Measurements from ENCODE around the gene SMIM45.
A peak's percentile ranks its signal among the peaks of the same experiment; 100 is the strongest.

The SMIM45 gene

GRCh38 chr22:41951898-41952474, at the start of gene SMIM45:
SMIM45 (plus strand) TSS chr22:41952150.
- peak; percentile 65 for DNase-seq

- peak; percentile 86 for DNase-seq
These were observed 49.0 kb upstream of the SMIM45 start for GRCh38 chr22:41902932-41903421.

GRCh38 chr22:41904450-41905410, 47.2 kb upstream of the SMIM45 start:
- no peak for DNase-seq

- DNase-seq, result no peak
These were observed 46.3 kb upstream of the SMIM45 start for GRCh38 chr22:41905411-41906202.

- no peak for DNase-seq
These were observed 45.1 kb upstream of the SMIM45 start for GRCh38 chr22:41906822-41907221.

GRCh38 chr22:41907436-41908401, 44.2 kb upstream of the SMIM45 start:
- DNase-seq, result no peak

- DNase-seq, result peak; percentile 59
These were observed 43.3 kb upstream of the SMIM45 start for GRCh38 chr22:41908411-41909309.

GRCh38 chr22:41909310-41910049, 42.5 kb upstream of the SMIM45 start:
- DNase-seq, result no peak

GRCh38 chr22:41910050-41911000, 41.6 kb upstream of the SMIM45 start:
- no peak for DNase-seq

GRCh38 chr22:41911001-41911611, 40.8 kb upstream of the SMIM45 start:
- DNase-seq, result no peak

- DNase-seq, result no peak
These were observed 39.5 kb upstream of the SMIM45 start for GRCh38 chr22:41912338-41913039.

GRCh38 chr22:41913040-41913719, 38.8 kb upstream of the SMIM45 start:
- DNase-seq, result no peak

- DNase-seq, result peak; percentile 70
These were observed 38.0 kb upstream of the SMIM45 start for GRCh38 chr22:41913842-41914534.

- peak; percentile 70 for DNase-seq
These were observed 37.3 kb upstream of the SMIM45 start for GRCh38 chr22:41914611-41915034.

GRCh38 chr22:41915035-41915785, 36.7 kb upstream of the SMIM45 start, which contains the start of gene SHISA8:
SHISA8 (minus strand) TSS chr22:41915074; CDS start chr22:41914667, 407 bp downstream.
- DNase-seq, result peak; percentile 78

Data from NCI-H69 (cell line).